Suprapubic skin (tissue), 4 donors: ENCODE results near the gene TRIM2.

Experiments used
- CTCF ChIP-seq, 2 donors: fragments of 200-600 bp in 1 of 2; fragments of 450-650 bp in 1 of 2; sonication (generic) in 1 of 2; IDR thresholded peaks; one replicate each; pipeline ENCODE4 v1.5.1; 2016 to 2019; ENCODE audit warnings: antibody characterized with exemption in 2 of 2, mild to moderate bottlenecking in 1 of 2, moderate library complexity in 1 of 2
- POLR2A ChIP-seq, 2 donors: fragments of 450-650 bp; IDR thresholded peaks; one replicate each; pipeline ENCODE4 v1.6.1; 2017; ENCODE audit warnings: antibody characterized with exemption in 2 of 2, mild to moderate bottlenecking in 2 of 2, moderate library complexity in 2 of 2
- POLR2AphosphoS5 ChIP-seq, 3 donors: sonication (generic); formaldehyde crosslinking; IDR thresholded peaks; one replicate each; pipeline ENCODE4 v1.6.1; 2017; ENCODE audit warnings: antibody characterized with exemption in 3 of 3

- no peak for TF ChIP-seq CTCF (IDR thresholded peaks at IDR 0.05)
- no peak for TF ChIP-seq POLR2AphosphoS5 (IDR thresholded peaks at IDR 0.05)
- no peak for TF ChIP-seq POLR2A (IDR thresholded peaks at IDR 0.05)
These were observed 42.9 kb downstream of the TRIM2 start for GRCh38 chr4:153247116-153247490.
